BLaER1 treated with 17β-estradiol and CSF1 and Interleukin-3, amounts not matched to agents 10 nM and 100 nM (cell line): Measurements from ENCODE around the gene C1orf167.

Experiments
- H3K27ac ChIP-seq, 11 experiments: shearing (Covaris generic); formaldehyde crosslinking; 2 replicates each; pipeline ENCODE4 v1.8.1; 2022
- H3K27me3 ChIP-seq, 11 experiments: shearing (Covaris generic); formaldehyde crosslinking; 2 replicates each; pipeline ENCODE4 v1.8.1; 2022
- H3K36me3 ChIP-seq, 11 experiments: shearing (Covaris generic); formaldehyde crosslinking; 2 replicates each; pipeline ENCODE4 v1.8.1; 2022
- H3K4me1 ChIP-seq, 10 experiments: shearing (Covaris generic); formaldehyde crosslinking; 2 replicates each; pipeline ENCODE4 v1.8.1; 2022
- H3K4me2 ChIP-seq, 11 experiments: shearing (Covaris generic); formaldehyde crosslinking; 2 replicates each; pipeline ENCODE4 v1.8.1; 2022
- H3K4me3 ChIP-seq, 10 experiments: shearing (Covaris generic); formaldehyde crosslinking; 2 replicates each; pipeline ENCODE4 v1.8.1; 2022
- H3K9ac ChIP-seq, 11 experiments: shearing (Covaris generic); formaldehyde crosslinking; 2 replicates each; pipeline ENCODE4 v1.8.1; 2022
- H3K9me3 ChIP-seq, 11 experiments: shearing (Covaris generic); formaldehyde crosslinking; replicated peaks in 1 of 11; 2 replicates each; pipeline ENCODE4 v1.8.1; 2022
- H4K20me1 ChIP-seq, 11 experiments: shearing (Covaris generic); formaldehyde crosslinking; 2 replicates each; pipeline ENCODE4 v1.8.1; 2022
- Cebpa-rat ChIP-seq, 11 experiments: shearing (Covaris generic); IDR thresholded peaks; 2 replicates each; pipeline ENCODE4 v1.8.1; 2022

Gene C1orf167

GRCh38 chr1:11787804-11788436 lies 25.9 kb downstream of the C1orf167 start:
- no peak for TF ChIP-seq Cebpa-rat (IDR thresholded peaks at IDR 0.05)
- peaks cover 58 to 96% (median 82%) of the 10 kb centered on the region in 10 experiments for H3K4me1 ChIP-seq
- peaks cover 0 to 33% (median 13%) of the 10 kb centered on the region in 11 experiments; a peak in 13 of 22 replicates for H3K36me3 ChIP-seq
- no peaks in the 10 kb centered on the region for H4K20me1 ChIP-seq
- H3K9me3 ChIP-seq, result no peaks in the 10 kb centered on the region
- no peaks in the 10 kb centered on the region for H3K27me3 ChIP-seq
- H3K27ac ChIP-seq, result peak overlapping the region in 5 of 11 experiments; percentile 4 to 93 (median 84); a peak in 9 of 22 replicates
- H3K4me2 ChIP-seq, result peak overlapping the region in 5 of 11 experiments; percentile 12 to 96 (median 81); a peak in 8 of 22 replicates
- H3K4me3 ChIP-seq, result no peak overlapping the region
- peak overlapping the region in 3 of 11 experiments; percentile 3 to 76 (median 68); a peak in 1 of 22 replicates for H3K9ac ChIP-seq

GRCh38 chr1:11788549-11789053 lies 26.6 kb downstream of the C1orf167 start:
- peaks cover 58 to 93% (median 82%) of the 10 kb centered on the region in 10 experiments for H3K4me1 ChIP-seq
- no peak overlapping the region for H3K4me3 ChIP-seq
- peaks cover 3 to 40% (median 15%) of the 10 kb centered on the region in 11 experiments; a peak in 18 of 22 replicates for H3K36me3 ChIP-seq
- H3K27ac ChIP-seq, result peak overlapping the region; percentile 19 to 95 (median 78); a peak in 18 of 22 replicates
- H3K4me2 ChIP-seq, result peak overlapping the region in 7 of 11 experiments; percentile 81 to 96 (median 90); a peak in 12 of 22 replicates
- no peaks in the 10 kb centered on the region; a peak in 1 of 22 replicates for H4K20me1 ChIP-seq
- H3K9me3 ChIP-seq, result no peaks in the 10 kb centered on the region
- H3K27me3 ChIP-seq, result no peaks in the 10 kb centered on the region
- H3K9ac ChIP-seq, result peak overlapping the region in 9 of 11 experiments; percentile 12 to 77 (median 68); a peak in 13 of 22 replicates
- TF ChIP-seq Cebpa-rat (IDR thresholded peaks at IDR 0.05), result no peak

GRCh38 chr1:11789126-11790067 lies 27.4 kb downstream of the C1orf167 start:
- H3K9me3 ChIP-seq, result no peaks in the 10 kb centered on the region
- H3K4me1 ChIP-seq, result peaks cover 53 to 89% (median 77%) of the 10 kb centered on the region in 10 experiments
- no peaks in the 10 kb centered on the region; a peak in 1 of 22 replicates for H4K20me1 ChIP-seq
- peak overlapping the region in 1 of 10 experiments; percentile 48; a peak in 3 of 20 replicates for H3K4me3 ChIP-seq
- TF ChIP-seq Cebpa-rat (IDR thresholded peaks at IDR 0.05), result no peak
- H3K27ac ChIP-seq, result peak overlapping the region; percentile 19 to 95 (median 78); a peak in 21 of 22 replicates
- peak overlapping the region; percentile 5 to 77 (median 56); a peak in 17 of 22 replicates for H3K9ac ChIP-seq
- peaks cover 11 to 48% (median 23%) of the 10 kb centered on the region in 11 experiments; a peak in 20 of 22 replicates for H3K36me3 ChIP-seq
- H3K4me2 ChIP-seq, result peak overlapping the region in 10 of 11 experiments; percentile 1 to 96 (median 83); a peak in 17 of 22 replicates
- no peaks in the 10 kb centered on the region for H3K27me3 ChIP-seq

- H3K9ac ChIP-seq, result peak overlapping the region; percentile 15 to 77 (median 56); a peak in 19 of 22 replicates
- no peaks in the 10 kb centered on the region; a peak in 1 of 22 replicates for H4K20me1 ChIP-seq
Observed at GRCh38 chr1:11790101-11790879, 28.3 kb downstream of the C1orf167 start.

GRCh38 chr1:11790880-11791715 lies 29.1 kb downstream of the C1orf167 start:
- peaks cover 26 to 65% (median 40%) of the 10 kb centered on the region in 11 experiments for H3K36me3 ChIP-seq
- H3K4me3 ChIP-seq, result peak overlapping the region in 5 of 10 experiments; percentile 11 to 48 (median 19); a peak in 6 of 20 replicates
- H4K20me1 ChIP-seq, result no peaks in the 10 kb centered on the region; a peak in 2 of 22 replicates
- peak overlapping the region; percentile 13 to 95 (median 78); a peak in 19 of 22 replicates for H3K27ac ChIP-seq
- H3K9me3 ChIP-seq, result no peaks in the 10 kb centered on the region
- H3K4me1 ChIP-seq, result peaks cover 38 to 72% (median 63%) of the 10 kb centered on the region in 10 experiments
- peak overlapping the region in 10 of 11 experiments; percentile 37 to 77 (median 62); a peak in 17 of 22 replicates for H3K9ac ChIP-seq
- TF ChIP-seq Cebpa-rat (IDR thresholded peaks at IDR 0.05), result no peak
- peak overlapping the region; percentile 53 to 96 (median 82) for H3K4me2 ChIP-seq
- H3K27me3 ChIP-seq, result no peaks in the 10 kb centered on the region

More at GRCh38 chr1:11790101-11790879, 28.3 kb downstream of the C1orf167 start:
- Histone ChIP-seq H3K4me1 (peaks cover 44 to 80% (median 68%) of the 10 kb centered on the region in 10 experiments), H3K27ac (peak overlapping the region; percentile 19 to 95 (median 78); a peak in 21 of 22 replicates), H3K9me3 (no peaks in the 10 kb centered on the region), H3K4me2 (peak overlapping the region; percentile 53 to 96 (median 82)), H3K4me3 (peak overlapping the region in 5 of 10 experiments; percentile 11 to 48 (median 19); a peak in 7 of 20 replicates), H3K36me3 (peaks cover 18 to 57% (median 32%) of the 10 kb centered on the region in 11 experiments; a peak in 21 of 22 replicates), H3K27me3 (no peaks in the 10 kb centered on the region)
- TF ChIP-seq Cebpa-rat (IDR thresholded peaks at IDR 0.05), result no peak

GRCh38 chr1:11792106-11792505 lies 30.1 kb downstream of the C1orf167 start:
- Histone ChIP-seq H3K4me3 (no peak overlapping the region), H3K9ac (peak overlapping the region in 5 of 11 experiments; percentile 59 to 77 (median 70); a peak in 8 of 22 replicates), H3K4me2 (peak overlapping the region in 5 of 11 experiments; percentile 81 to 96 (median 92); a peak in 9 of 22 replicates), H4K20me1 (no peaks in the 10 kb centered on the region; a peak in 2 of 22 replicates), H3K36me3 (peaks cover 28 to 75% (median 42%) of the 10 kb centered on the region in 11 experiments), H3K27ac (peak overlapping the region in 8 of 11 experiments; percentile 64 to 95 (median 88); a peak in 14 of 22 replicates), H3K9me3 (no peaks in the 10 kb centered on the region), H3K4me1 (peaks cover 40 to 72% (median 59%) of the 10 kb centered on the region in 10 experiments), H3K27me3 (no peaks in the 10 kb centered on the region)
- no peak for TF ChIP-seq Cebpa-rat (IDR thresholded peaks at IDR 0.05)

GRCh38 chr1:11793819-11794218 lies 31.8 kb downstream of the C1orf167 start:
- Histone ChIP-seq H3K27ac (peak overlapping the region in 2 of 11 experiments; percentile 11 to 21; a peak in 2 of 22 replicates), H3K27me3 (no peaks in the 10 kb centered on the region), H3K9me3 (no peaks in the 10 kb centered on the region), H3K36me3 (peaks cover 31 to 82% (median 45%) of the 10 kb centered on the region in 11 experiments), H3K4me1 (peaks cover 37 to 62% (median 43%) of the 10 kb centered on the region in 10 experiments), H3K9ac (no peak overlapping the region), H4K20me1 (no peaks in the 10 kb centered on the region; a peak in 3 of 22 replicates), H3K4me3 (no peak overlapping the region), H3K4me2 (no peak overlapping the region)
- no peak for TF ChIP-seq Cebpa-rat (IDR thresholded peaks at IDR 0.05)
